Panc1 (cell line): ENCODE data around the gene FBXO31.

ENCODE experiments used
- TCF7L2 ChIP-seq: IDR thresholded peaks from 2 replicates; pipeline ENCODE4 v1.6.1; 2011; ENCODE audit warnings: mild to moderate bottlenecking, low read depth, low read length, inconsistent platforms
- TF ChIP-seq, protein P1 (sequence below): fragments of 450-650 bp; IDR thresholded peaks from 2 replicates; pipeline ENCODE4 v1.5.1; 2017; ENCODE audit warnings: mild to moderate bottlenecking
- TF ChIP-seq, protein P2 (sequence below), 2 experiments: IDR thresholded peaks; 2 replicates each; pipeline ENCODE4 v1.6.1; 2011 to 2012; ENCODE audit warnings: low read depth in 2 of 2, control low read depth in 1 of 2, low read length in 1 of 2, mild to moderate bottlenecking in 1 of 2, moderate library complexity in 1 of 2; ENCODE audit not compliant: insufficient read depth in 1 of 2

DNA sequence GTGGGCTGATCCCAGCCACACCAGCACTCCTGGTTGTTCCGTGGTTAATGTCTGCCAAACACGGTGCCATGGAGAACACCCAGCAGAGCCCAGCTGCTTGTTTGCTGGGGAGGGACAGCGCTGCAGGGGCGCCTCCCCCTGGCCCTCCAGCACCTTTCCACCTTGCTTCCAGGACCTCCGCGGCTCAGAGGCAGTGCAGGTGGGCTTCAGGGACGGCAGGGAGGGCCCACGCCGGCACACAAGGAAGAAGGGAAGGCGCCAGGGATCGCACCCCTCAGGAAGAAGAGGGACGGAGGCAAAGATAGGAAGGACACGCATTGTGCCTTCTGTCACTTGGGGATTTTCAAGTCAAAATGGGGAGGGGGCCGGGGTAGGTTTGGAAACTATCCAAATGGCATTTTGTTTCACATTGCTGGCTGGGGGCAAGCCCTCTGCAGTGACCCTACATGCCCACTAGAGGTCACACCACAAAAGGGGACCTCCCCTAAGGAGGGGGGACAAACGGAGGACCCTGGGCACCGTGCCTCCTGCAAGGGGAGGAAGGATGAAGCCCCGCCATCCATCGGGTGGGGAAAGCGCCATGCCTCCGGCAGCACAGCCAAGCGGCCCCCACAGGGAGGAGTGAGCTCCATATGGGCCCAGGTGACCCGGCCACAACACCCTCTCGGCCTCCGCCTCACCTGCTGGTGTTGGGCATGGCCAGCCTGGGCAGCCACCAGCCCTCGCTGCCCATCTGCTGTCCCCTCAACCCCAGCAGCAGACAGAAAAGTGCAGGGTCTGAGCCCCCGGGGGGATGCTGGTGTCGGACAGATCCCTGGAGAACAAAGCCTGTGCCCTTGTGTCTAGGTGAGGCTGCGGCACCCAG is 58.9 kb downstream of the FBXO31 start:
- TF ChIP-seq, protein P1, sequence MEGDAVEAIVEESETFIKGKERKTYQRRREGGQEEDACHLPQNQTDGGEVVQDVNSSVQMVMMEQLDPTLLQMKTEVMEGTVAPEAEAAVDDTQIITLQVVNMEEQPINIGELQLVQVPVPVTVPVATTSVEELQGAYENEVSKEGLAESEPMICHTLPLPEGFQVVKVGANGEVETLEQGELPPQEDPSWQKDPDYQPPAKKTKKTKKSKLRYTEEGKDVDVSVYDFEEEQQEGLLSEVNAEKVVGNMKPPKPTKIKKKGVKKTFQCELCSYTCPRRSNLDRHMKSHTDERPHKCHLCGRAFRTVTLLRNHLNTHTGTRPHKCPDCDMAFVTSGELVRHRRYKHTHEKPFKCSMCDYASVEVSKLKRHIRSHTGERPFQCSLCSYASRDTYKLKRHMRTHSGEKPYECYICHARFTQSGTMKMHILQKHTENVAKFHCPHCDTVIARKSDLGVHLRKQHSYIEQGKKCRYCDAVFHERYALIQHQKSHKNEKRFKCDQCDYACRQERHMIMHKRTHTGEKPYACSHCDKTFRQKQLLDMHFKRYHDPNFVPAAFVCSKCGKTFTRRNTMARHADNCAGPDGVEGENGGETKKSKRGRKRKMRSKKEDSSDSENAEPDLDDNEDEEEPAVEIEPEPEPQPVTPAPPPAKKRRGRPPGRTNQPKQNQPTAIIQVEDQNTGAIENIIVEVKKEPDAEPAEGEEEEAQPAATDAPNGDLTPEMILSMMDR = peak; percentile 84
- TF ChIP-seq, protein P2, sequence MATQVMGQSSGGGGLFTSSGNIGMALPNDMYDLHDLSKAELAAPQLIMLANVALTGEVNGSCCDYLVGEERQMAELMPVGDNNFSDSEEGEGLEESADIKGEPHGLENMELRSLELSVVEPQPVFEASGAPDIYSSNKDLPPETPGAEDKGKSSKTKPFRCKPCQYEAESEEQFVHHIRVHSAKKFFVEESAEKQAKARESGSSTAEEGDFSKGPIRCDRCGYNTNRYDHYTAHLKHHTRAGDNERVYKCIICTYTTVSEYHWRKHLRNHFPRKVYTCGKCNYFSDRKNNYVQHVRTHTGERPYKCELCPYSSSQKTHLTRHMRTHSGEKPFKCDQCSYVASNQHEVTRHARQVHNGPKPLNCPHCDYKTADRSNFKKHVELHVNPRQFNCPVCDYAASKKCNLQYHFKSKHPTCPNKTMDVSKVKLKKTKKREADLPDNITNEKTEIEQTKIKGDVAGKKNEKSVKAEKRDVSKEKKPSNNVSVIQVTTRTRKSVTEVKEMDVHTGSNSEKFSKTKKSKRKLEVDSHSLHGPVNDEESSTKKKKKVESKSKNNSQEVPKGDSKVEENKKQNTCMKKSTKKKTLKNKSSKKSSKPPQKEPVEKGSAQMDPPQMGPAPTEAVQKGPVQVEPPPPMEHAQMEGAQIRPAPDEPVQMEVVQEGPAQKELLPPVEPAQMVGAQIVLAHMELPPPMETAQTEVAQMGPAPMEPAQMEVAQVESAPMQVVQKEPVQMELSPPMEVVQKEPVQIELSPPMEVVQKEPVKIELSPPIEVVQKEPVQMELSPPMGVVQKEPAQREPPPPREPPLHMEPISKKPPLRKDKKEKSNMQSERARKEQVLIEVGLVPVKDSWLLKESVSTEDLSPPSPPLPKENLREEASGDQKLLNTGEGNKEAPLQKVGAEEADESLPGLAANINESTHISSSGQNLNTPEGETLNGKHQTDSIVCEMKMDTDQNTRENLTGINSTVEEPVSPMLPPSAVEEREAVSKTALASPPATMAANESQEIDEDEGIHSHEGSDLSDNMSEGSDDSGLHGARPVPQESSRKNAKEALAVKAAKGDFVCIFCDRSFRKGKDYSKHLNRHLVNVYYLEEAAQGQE (IDR thresholded peaks at IDR 0.05; ENCODE audit: insufficient read depth in 1 of 2, low read depth in 2 of 2, low read length in 1 of 2) = no peak
- no peak for TF ChIP-seq TCF7L2
